ENCODE results near the gene CDKL4. TPM values are rescaled to one million over a fixed set of nuclear protein-coding genes. Genes with fewer than 3 reads are reported as not detected.
"Not testable (repeated sequence)": the region's sequence is repeated elsewhere in the genome, so short reads cannot be mapped to it uniquely, and the experiment has no call there.

Gene CDKL4
- total RNA-seq, 1 experiment from 2014 or later: not detected

- no peak overlapping the region for H3K4me2 ChIP-seq
- no peaks in the 10 kb centered on the region for H3K36me3 ChIP-seq (ENCODE audit: low read depth)
- H2AFZ ChIP-seq: no peak overlapping the region
- H3K27ac ChIP-seq: no peak overlapping the region
- intact Hi-C loops (cut with micrococcal nuclease; ENCODE audit: unreplicated experiment): no loop called here
- H3K79me2 ChIP-seq (ENCODE audit: low read depth): no peaks in the 10 kb centered on the region
- H3K4me3 ChIP-seq: no peak overlapping the region
- BruUV-seq (replicated peaks): no TSS peak
- H3K9me2 ChIP-seq (ENCODE audit: insufficient read depth): no peaks in the 10 kb centered on the region
- H3F3A ChIP-seq (ENCODE audit: insufficient read depth, low read depth): no peaks in the 10 kb centered on the region
- H3K9me3 ChIP-seq (ENCODE audit: insufficient read depth, low read depth): no peaks in the 10 kb centered on the region
- no peak for TF ChIP-seq CTCF (conservative IDR thresholded peaks at IDR 0.05)
- no peak for TF ChIP-seq EZH2 (IDR thresholded peaks at IDR 0.05; ENCODE audit: low read depth)
- ChIA-PET CTCF (no interaction called here), POLR2A (ENCODE audit: unreplicated experiment) (no interaction called here)
- no peaks in the 10 kb centered on the region for H3K4me1 ChIP-seq (replicated peaks; ENCODE audit: insufficient read depth)
- no peak for DNase-seq
- H4K20me1 ChIP-seq (ENCODE audit: insufficient read depth): no peaks in the 10 kb centered on the region
- H3K27me3 ChIP-seq (ENCODE audit: insufficient read depth, low read depth): no peaks in the 10 kb centered on the region
Observed at GRCh38 chr2:39213015-39213414, 30.8 kb downstream of the CDKL4 start.

DNA sequence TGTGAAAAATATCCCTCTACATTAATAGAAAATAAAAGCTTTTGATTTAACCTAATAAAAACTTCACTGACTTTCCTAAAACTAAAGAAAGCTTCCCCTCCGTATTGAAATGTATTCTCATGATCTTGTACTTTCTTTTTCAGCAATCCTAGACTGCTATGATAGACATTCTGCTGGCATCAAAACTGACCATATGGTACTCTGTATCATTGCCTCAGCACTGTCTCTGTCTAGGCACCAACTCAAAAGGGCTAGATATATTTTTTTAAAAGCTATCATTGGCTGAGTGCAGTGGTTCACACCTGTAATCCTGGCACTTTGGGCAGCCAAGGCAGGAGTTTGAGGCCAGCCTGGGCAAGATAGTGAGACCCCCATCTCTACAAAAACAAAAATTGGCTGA, 32.9 kb downstream of the CDKL4 start:
- Histone ChIP-seq H3K4me1 (replicated peaks; ENCODE audit: insufficient read depth) (no peaks in the 10 kb centered on the region), H3K9me2 (ENCODE audit: insufficient read depth) (no peaks in the 10 kb centered on the region), H3K4me3 (no peak overlapping the region), H3K36me3 (ENCODE audit: low read depth) (no peaks in the 10 kb centered on the region), H3F3A (ENCODE audit: insufficient read depth, low read depth) (no peaks in the 10 kb centered on the region), H2AFZ (no peak overlapping the region), H3K27ac (no peak overlapping the region), H3K79me2 (ENCODE audit: low read depth) (no peaks in the 10 kb centered on the region), H3K4me2 (no peak overlapping the region), H3K9me3 (ENCODE audit: insufficient read depth, low read depth) (no peaks in the 10 kb centered on the region), H4K20me1 (ENCODE audit: insufficient read depth) (no peaks in the 10 kb centered on the region), H3K27me3 (ENCODE audit: insufficient read depth, low read depth) (no peaks in the 10 kb centered on the region)
- CTCF ChIA-PET: no interaction called here
- DNase-seq: no peak
- intact Hi-C loops (cut with micrococcal nuclease; ENCODE audit: unreplicated experiment): no loop called here
- POLR2A ChIA-PET (ENCODE audit: unreplicated experiment): no interaction called here
- TF ChIP-seq CTCF (conservative IDR thresholded peaks at IDR 0.05) (no peak), EZH2 (IDR thresholded peaks at IDR 0.05; ENCODE audit: low read depth) (no peak)
- BruUV-seq (replicated peaks): no TSS peak

DNA sequence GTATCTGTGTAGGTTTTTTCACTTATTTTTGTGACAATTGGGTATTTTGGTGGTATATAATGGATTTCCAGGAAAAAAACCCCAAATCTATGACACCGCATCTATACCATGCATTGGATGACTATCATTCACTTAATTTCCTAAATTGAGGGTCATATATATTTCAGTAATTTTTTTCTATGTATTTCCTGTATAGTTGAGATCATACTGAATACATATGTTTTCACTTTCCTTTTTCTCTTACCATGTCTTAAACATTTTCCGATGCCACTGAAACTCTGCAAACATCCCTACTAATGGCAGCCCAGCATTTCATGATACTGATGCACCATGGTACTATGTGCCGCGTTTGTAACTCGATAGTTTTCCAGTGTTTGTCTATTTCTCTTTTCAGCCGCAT, 40.4 kb downstream of the CDKL4 start:
- intact Hi-C loops (cut with micrococcal nuclease; ENCODE audit: unreplicated experiment): no loop called here
- Histone ChIP-seq H2AFZ (no peak overlapping the region), H3K79me2 (ENCODE audit: low read depth) (no peaks in the 10 kb centered on the region), H3K9me2 (ENCODE audit: insufficient read depth) (no peaks in the 10 kb centered on the region), H3K4me3 (no peak overlapping the region), H3K27me3 (ENCODE audit: insufficient read depth, low read depth) (no peaks in the 10 kb centered on the region), H3K9me3 (ENCODE audit: insufficient read depth, low read depth) (no peaks in the 10 kb centered on the region), H3F3A (ENCODE audit: insufficient read depth, low read depth) (no peaks in the 10 kb centered on the region), H3K36me3 (ENCODE audit: low read depth) (no peaks in the 10 kb centered on the region), H3K4me1 (replicated peaks; ENCODE audit: insufficient read depth) (peaks cover 3% of the 10 kb centered on the region; the same call in 1 of the 2 replicates), H4K20me1 (ENCODE audit: insufficient read depth) (no peaks in the 10 kb centered on the region), H3K27ac (no peak overlapping the region), H3K4me2 (no peak overlapping the region)
- BruUV-seq (replicated peaks): no TSS peak
- no peak for DNase-seq
- no peak for TF ChIP-seq EZH2 (IDR thresholded peaks at IDR 0.05; ENCODE audit: low read depth)
- POLR2A ChIA-PET (ENCODE audit: unreplicated experiment): no interaction called here
- CTCF ChIA-PET: no interaction called here

- Histone ChIP-seq H3K27ac (no peak overlapping the region), H4K20me1 (ENCODE audit: insufficient read depth) (no peaks in the 10 kb centered on the region), H3K4me3 (no peak overlapping the region), H3K79me2 (ENCODE audit: low read depth) (no peaks in the 10 kb centered on the region), H3K36me3 (ENCODE audit: low read depth) (no peaks in the 10 kb centered on the region), H3F3A (ENCODE audit: insufficient read depth, low read depth) (no peaks in the 10 kb centered on the region), H3K9me3 (ENCODE audit: insufficient read depth, low read depth) (no peaks in the 10 kb centered on the region), H3K27me3 (ENCODE audit: insufficient read depth, low read depth) (no peaks in the 10 kb centered on the region), H2AFZ (no peak overlapping the region), H3K4me2 (no peak overlapping the region), H3K9me2 (ENCODE audit: insufficient read depth) (no peaks in the 10 kb centered on the region), H3K4me1 (replicated peaks; ENCODE audit: insufficient read depth) (peaks cover 3% of the 10 kb centered on the region; the same call in 1 of the 2 replicates)
- ChIA-PET CTCF (interaction anchor here (0.6 kb wide), 1 partner anchor 90 kb away, joined by 3 read pairs; no protein-coding TSS in a partner anchor), POLR2A (ENCODE audit: unreplicated experiment) (no interaction called here)
- TF ChIP-seq EZH2 (IDR thresholded peaks at IDR 0.05; ENCODE audit: low read depth) (no peak), CTCF (conservative IDR thresholded peaks at IDR 0.05) (no peak)
- no TSS peak for BruUV-seq (replicated peaks)
- DNase-seq: no peak
- intact Hi-C loops (cut with micrococcal nuclease; ENCODE audit: unreplicated experiment): no loop called here
Observed at GRCh38 chr2:39202639-39203369, 41.0 kb downstream of the CDKL4 start.

DNA sequence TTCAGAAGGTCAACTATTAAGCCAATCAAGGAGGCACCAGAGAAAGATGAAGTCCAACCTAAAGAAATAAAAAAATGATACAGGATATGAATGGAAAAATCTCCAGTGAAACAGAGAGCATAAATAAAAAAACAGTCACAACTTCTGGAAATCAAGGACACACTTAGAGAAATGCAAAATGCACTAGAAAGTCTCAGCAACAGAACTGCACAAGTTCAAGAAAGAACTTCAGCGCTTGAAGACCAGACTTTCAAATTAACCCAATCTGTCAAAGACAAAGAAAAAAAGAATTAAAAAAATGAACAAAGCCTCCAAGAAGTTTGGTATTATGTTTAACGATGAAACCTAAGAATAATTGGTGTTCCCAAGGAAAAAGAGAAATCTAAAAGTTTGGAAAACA, 46.8 kb downstream of the CDKL4 start:
- POLR2A ChIA-PET (ENCODE audit: unreplicated experiment); DNase-seq: not testable (repeated sequence)

More for the DNA sequence above, 46.8 kb downstream of the CDKL4 start:
- CTCF ChIA-PET; H3K4me1 ChIP-seq (replicated peaks; ENCODE audit: insufficient read depth); H3F3A ChIP-seq (ENCODE audit: insufficient read depth, low read depth); H2AFZ ChIP-seq; H3K4me3 ChIP-seq; intact Hi-C loops (cut with micrococcal nuclease; ENCODE audit: unreplicated experiment); H3K79me2 ChIP-seq (ENCODE audit: low read depth); H3K9me2 ChIP-seq (ENCODE audit: insufficient read depth); H3K4me2 ChIP-seq; H4K20me1 ChIP-seq (ENCODE audit: insufficient read depth); BruUV-seq (replicated peaks); H3K9me3 ChIP-seq (ENCODE audit: insufficient read depth, low read depth); H3K27me3 ChIP-seq (ENCODE audit: insufficient read depth, low read depth); H3K27ac ChIP-seq; H3K36me3 ChIP-seq (ENCODE audit: low read depth): not testable (repeated sequence)
